Memory B cell (primary cell): ENCODE data around the gene HSPG2.
"Not testable (repeated sequence)": the region's sequence is repeated elsewhere in the genome, so short reads cannot be mapped to it uniquely, and the experiment has no call there.

Source experiments
- ATAC-seq: fragments of 150-1000 bp; cut with Tn5 transposase; 2 replicates; pipeline ENCODE4 v1.10.0; 2021; ENCODE audit warnings: low read depth, mild to moderate bottlenecking, moderate library complexity
- DNase-seq, 2 donors: peaks; one replicate each; pipeline ENCODE4 v3.0.0; 2022; ENCODE audit warnings: low spot score in 2 of 2
- H3K27ac Mint-ChIP-seq: one replicate; pipeline ENCODE4 v1.8.0; 2022; ENCODE audit warnings: mild to moderate bottlenecking, moderate library complexity, mixed read lengths
- H3K27me3 Mint-ChIP-seq: one replicate; pipeline ENCODE4 v1.8.0; 2022; ENCODE audit warnings: mixed read lengths
- H3K36me3 Mint-ChIP-seq: one replicate; pipeline ENCODE4 v1.8.0; 2022; ENCODE audit warnings: mild to moderate bottlenecking, mixed read lengths
- H3K4me1 Mint-ChIP-seq: one replicate; pipeline ENCODE4 v1.8.0; 2022; ENCODE audit warnings: mixed read lengths
- H3K4me3 Mint-ChIP-seq: one replicate; pipeline ENCODE4 v1.8.0; 2022; ENCODE audit warnings: mild to moderate bottlenecking, moderate library complexity, mixed read lengths
- H3K9me3 Mint-ChIP-seq: one replicate; pipeline ENCODE4 v1.8.0; 2022; ENCODE audit warnings: mixed read lengths

The HSPG2 gene

GRCh38 chr1:21834666-21835065, 102.4 kb downstream of the HSPG2 start:
- Mint-ChIP-seq H3K9me3 (peaks cover 13% of the 10 kb centered on the region), H3K27ac (peak overlapping the region; percentile 78), H3K36me3 (peaks cover 27% of the 10 kb centered on the region), H3K27me3 (no peaks in the 10 kb centered on the region), H3K4me1 (no peaks in the 10 kb centered on the region), H3K4me3 (no peak overlapping the region)
- ATAC-seq, result no peak
- no peak for DNase-seq

GRCh38 chr1:21834094-21834493, 103.0 kb downstream of the HSPG2 start:
- H3K9me3 Mint-ChIP-seq, result peaks cover 13% of the 10 kb centered on the region
- H3K36me3 Mint-ChIP-seq, result peaks cover 27% of the 10 kb centered on the region
- DNase-seq, result no peak
- no peaks in the 10 kb centered on the region for H3K27me3 Mint-ChIP-seq
- H3K4me3 Mint-ChIP-seq, result no peak overlapping the region
- no peaks in the 10 kb centered on the region for H3K4me1 Mint-ChIP-seq
- peak overlapping the region; percentile 78 for H3K27ac Mint-ChIP-seq
- ATAC-seq, result no peak

GRCh38 chr1:21833392-21833976, 103.6 kb downstream of the HSPG2 start:
- Mint-ChIP-seq H3K27me3 (no peaks in the 10 kb centered on the region), H3K4me3 (no peak overlapping the region), H3K9me3 (peaks cover 13% of the 10 kb centered on the region), H3K36me3 (peaks cover 27% of the 10 kb centered on the region), H3K27ac (no peak overlapping the region), H3K4me1 (no peaks in the 10 kb centered on the region)
- no peak for DNase-seq
- no peak for ATAC-seq

GRCh38 chr1:21831454-21831970, 105.6 kb downstream of the HSPG2 start:
- no peak for ATAC-seq
- H3K36me3 Mint-ChIP-seq, result peaks cover 34% of the 10 kb centered on the region
- H3K4me1 Mint-ChIP-seq, result no peaks in the 10 kb centered on the region
- H3K27me3 Mint-ChIP-seq, result no peaks in the 10 kb centered on the region
- no peak overlapping the region for H3K27ac Mint-ChIP-seq
- H3K4me3 Mint-ChIP-seq, result no peak overlapping the region
- DNase-seq, result no peak
- H3K9me3 Mint-ChIP-seq, result peaks cover 13% of the 10 kb centered on the region

GRCh38 chr1:21830792-21831453, 106.2 kb downstream of the HSPG2 start:
- no peaks in the 10 kb centered on the region for H3K4me1 Mint-ChIP-seq
- H3K27ac Mint-ChIP-seq, result no peak overlapping the region
- H3K4me3 Mint-ChIP-seq, result no peak overlapping the region
- H3K27me3 Mint-ChIP-seq, result no peaks in the 10 kb centered on the region
- no peak for ATAC-seq
- peaks cover 13% of the 10 kb centered on the region for H3K9me3 Mint-ChIP-seq
- peaks cover 34% of the 10 kb centered on the region for H3K36me3 Mint-ChIP-seq
- no peak for DNase-seq

- H3K4me3 Mint-ChIP-seq, result no peak overlapping the region
- DNase-seq (no peak), ATAC-seq (no peak)
- H3K9me3 Mint-ChIP-seq, result peaks cover 7% of the 10 kb centered on the region
- H3K36me3 Mint-ChIP-seq, result peaks cover 22% of the 10 kb centered on the region
- no peak overlapping the region for H3K27ac Mint-ChIP-seq
- no peaks in the 10 kb centered on the region for H3K27me3 Mint-ChIP-seq
- H3K4me1 Mint-ChIP-seq, result no peaks in the 10 kb centered on the region
Observed at GRCh38 chr1:21829294-21829693, 107.8 kb downstream of the HSPG2 start.

- Mint-ChIP-seq H3K4me3 (no peak overlapping the region), H3K4me1 (peaks cover 3% of the 10 kb centered on the region), H3K9me3 (peaks cover under 1% of the 10 kb centered on the region), H3K27ac (no peak overlapping the region), H3K36me3 (peaks cover 16% of the 10 kb centered on the region), H3K27me3 (no peaks in the 10 kb centered on the region)
- DNase-seq (no peak), ATAC-seq (no peak)
Observed at GRCh38 chr1:21828506-21829210, 108.5 kb downstream of the HSPG2 start.

GRCh38 chr1:21828075-21828474, 109.0 kb downstream of the HSPG2 start:
- ATAC-seq, result no peak
- Mint-ChIP-seq H3K27me3 (no peaks in the 10 kb centered on the region), H3K27ac (no peak overlapping the region), H3K9me3 (no peaks in the 10 kb centered on the region), H3K36me3 (peaks cover 12% of the 10 kb centered on the region), H3K4me3 (no peak overlapping the region), H3K4me1 (peaks cover 3% of the 10 kb centered on the region)
- DNase-seq, result no peak

GRCh38 chr1:21827141-21827679, 109.9 kb downstream of the HSPG2 start:
- H3K27ac Mint-ChIP-seq, result no peak overlapping the region
- no peak for ATAC-seq
- no peak for DNase-seq
- no peaks in the 10 kb centered on the region for H3K27me3 Mint-ChIP-seq
- no peaks in the 10 kb centered on the region for H3K9me3 Mint-ChIP-seq
- peaks cover 3% of the 10 kb centered on the region for H3K4me1 Mint-ChIP-seq
- H3K4me3 Mint-ChIP-seq, result no peak overlapping the region
- H3K36me3 Mint-ChIP-seq, result peaks cover 9% of the 10 kb centered on the region

- DNase-seq, H3K4me1 Mint-ChIP-seq, H3K27me3 Mint-ChIP-seq, H3K27ac Mint-ChIP-seq, H3K4me3 Mint-ChIP-seq, H3K9me3 Mint-ChIP-seq, H3K36me3 Mint-ChIP-seq, ATAC-seq: not testable (repeated sequence)
Observed at GRCh38 chr1:21826694-21827093, 110.4 kb downstream of the HSPG2 start.

GRCh38 chr1:21825393-21825792, 111.7 kb downstream of the HSPG2 start:
- H3K9me3 Mint-ChIP-seq, result no peaks in the 10 kb centered on the region
- ATAC-seq (no peak), DNase-seq (no peak)
- H3K4me3 Mint-ChIP-seq, result no peak overlapping the region
- no peaks in the 10 kb centered on the region for H3K27me3 Mint-ChIP-seq
- H3K27ac Mint-ChIP-seq, result no peak overlapping the region
- H3K36me3 Mint-ChIP-seq, result peaks cover 7% of the 10 kb centered on the region
- peaks cover 3% of the 10 kb centered on the region for H3K4me1 Mint-ChIP-seq

- H3K36me3 Mint-ChIP-seq, result peaks cover 7% of the 10 kb centered on the region
- no peak for ATAC-seq
- peaks cover 3% of the 10 kb centered on the region for H3K4me1 Mint-ChIP-seq
- no peaks in the 10 kb centered on the region for H3K27me3 Mint-ChIP-seq
- H3K27ac Mint-ChIP-seq, result no peak overlapping the region
- no peaks in the 10 kb centered on the region for H3K9me3 Mint-ChIP-seq
- H3K4me3 Mint-ChIP-seq, result no peak overlapping the region
- DNase-seq, result no peak
Observed at GRCh38 chr1:21824926-21825325, 112.2 kb downstream of the HSPG2 start.

GRCh38 chr1:21823980-21824702, 113.0 kb downstream of the HSPG2 start:
- no peaks in the 10 kb centered on the region for H3K27me3 Mint-ChIP-seq
- H3K9me3 Mint-ChIP-seq, result no peaks in the 10 kb centered on the region
- H3K4me3 Mint-ChIP-seq, result no peak overlapping the region
- no peak for DNase-seq
- ATAC-seq, result no peak
- H3K36me3 Mint-ChIP-seq, result peaks cover 7% of the 10 kb centered on the region
- peaks cover 3% of the 10 kb centered on the region for H3K4me1 Mint-ChIP-seq
- H3K27ac Mint-ChIP-seq, result no peak overlapping the region
